Breast epithelium (tissue), 4 donors: ENCODE measurements around the gene KCNH4. TPM values are rescaled to one million over a fixed set of nuclear protein-coding genes. Genes with fewer than 3 reads are reported as not detected.
"Not testable (repeated sequence)": the region's sequence is repeated elsewhere in the genome, so short reads cannot be mapped to it uniquely, and the experiment has no call there.

Source experiments
- DNase-seq, 2 donors: peaks; one replicate each; pipeline ENCODE4 v3.0.0-alpha.2; 2019; ENCODE audit warnings: low spot score in 2 of 2
- H3K27ac ChIP-seq, 2 donors: fragments of 200-600 bp; sonication (generic) in 1 of 2; one replicate each; pipeline ENCODE4 v1.5.1; 2016 to 2019; ENCODE audit warnings: mild to moderate bottlenecking in 1 of 2
- H3K27me3 ChIP-seq, 2 donors: fragments of 200-600 bp; sonication (generic) in 1 of 2; one replicate each; pipeline versions ENCODE4 v1.5.1 to v1.6.0; 2017 to 2019; ENCODE audit warnings: control low read depth in 1 of 2, mild to moderate bottlenecking in 1 of 2
- H3K36me3 ChIP-seq: fragments of 200-600 bp; one replicate; pipeline ENCODE4 v1.5.1; 2019
- H3K4me1 ChIP-seq, 2 donors: fragments of 200-600 bp; sonication (generic); one replicate each; pipeline ENCODE4 v1.5.1; 2016 to 2019; ENCODE audit warnings: control low read depth in 1 of 2
- H3K4me3 ChIP-seq, 3 donors: fragments of 200-600 bp; sonication (generic); 1 replicate in 2 of 3; 2 replicates in 1 of 3; pipeline ENCODE4 v1.5.1; 2016 to 2019; ENCODE audit warnings: mild to moderate bottlenecking in 3 of 3, moderate library complexity in 2 of 3
- H3K9me3 ChIP-seq, 2 donors: fragments of 200-600 bp; sonication (generic) in 1 of 2; one replicate each; pipeline ENCODE4 v1.5.1; 2016 to 2019; ENCODE audit warnings: control low read depth in 1 of 2
- CTCF ChIP-seq, 3 donors: fragments of 450-650 bp; IDR thresholded peaks; one replicate each; pipeline ENCODE4 v1.5.1; 2016 to 2017; ENCODE audit warnings: antibody characterized with exemption in 3 of 3, mild to moderate bottlenecking in 3 of 3, moderate library complexity in 3 of 3
- POLR2A ChIP-seq: fragments of 450-650 bp; IDR thresholded peaks from one replicate; pipeline ENCODE4 v1.6.1; 2016; ENCODE audit warnings: antibody characterized with exemption, mild to moderate bottlenecking, moderate library complexity
- POLR2AphosphoS5 ChIP-seq, 3 donors: sonication (generic); formaldehyde crosslinking; IDR thresholded peaks; one replicate each; pipeline ENCODE4 v1.6.1; 2017; ENCODE audit warnings: antibody characterized with exemption in 3 of 3
- intact Hi-C: fragments of 100-400 bp; cut with DNase I; formaldehyde crosslinking; loops from one replicate; pipeline ENCODE4 v1.15.1; 2023; ENCODE audit warnings: low total_unique reads
- total RNA-seq, 3 donors: library from RNA; depleted of rRNA; stranded (reverse); fragments of >200 nt; gene quantifications; one replicate each; pipeline ENCODE4 v1.1.0, GENCODE V29; 2016

KCNH4 gene
- total RNA-seq, 3 donors from 2014 or later: under 0.01 TPM; not detected in 2

- Histone ChIP-seq H3K27me3 (no peaks in the 10 kb centered on the region), H3K9me3 (no peaks in the 10 kb centered on the region), H3K36me3 (no peaks in the 10 kb centered on the region), H3K4me3 (no peak overlapping the region), H3K4me1 (no peaks in the 10 kb centered on the region), H3K27ac (no peak overlapping the region)
- intact Hi-C loops: no loop called here
- DNase-seq: no peak
- TF ChIP-seq CTCF (IDR thresholded peaks at IDR 0.05): no peak
- no peak for TF ChIP-seq POLR2A
- TF ChIP-seq POLR2AphosphoS5 (IDR thresholded peaks at IDR 0.05): no peak
Observed at GRCh38 chr17:42141382-42141781, 39.6 kb downstream of the KCNH4 start.

GRCh38 chr17:42140690-42141089 lies 40.3 kb downstream of the KCNH4 start:
- H3K4me1 ChIP-seq, H3K4me3 ChIP-seq, DNase-seq, H3K9me3 ChIP-seq, H3K27me3 ChIP-seq, H3K36me3 ChIP-seq, H3K27ac ChIP-seq, intact Hi-C loops: not testable (repeated sequence)

- intact Hi-C loops: no loop called here
- no peaks in the 10 kb centered on the region for H3K36me3 ChIP-seq
Observed at GRCh38 chr17:42138749-42139492, 42.0 kb downstream of the KCNH4 start.

GRCh38 chr17:42136654-42137051 lies 44.3 kb downstream of the KCNH4 start:
- peak overlapping the region; percentile 57 to 80 for H3K27ac ChIP-seq
- no peaks in the 10 kb centered on the region for H3K9me3 ChIP-seq
- H3K4me3 ChIP-seq: peak overlapping the region in 1 of 3 donors; percentile 8
- H3K4me1 ChIP-seq: peaks cover 0 to 16% of the 10 kb centered on the region in 2 donors
- no peak for TF ChIP-seq POLR2A
- TF ChIP-seq CTCF (IDR thresholded peaks at IDR 0.05): no peak
- TF ChIP-seq POLR2AphosphoS5 (IDR thresholded peaks at IDR 0.05): no peak
- H3K27me3 ChIP-seq: no peaks in the 10 kb centered on the region
- intact Hi-C loops: no loop called here
- no peak for DNase-seq
- no peaks in the 10 kb centered on the region for H3K36me3 ChIP-seq

More at GRCh38 chr17:42138749-42139492, 42.0 kb downstream of the KCNH4 start:
- Histone ChIP-seq H3K9me3 (no peaks in the 10 kb centered on the region), H3K4me3 (no peak overlapping the region), H3K27ac (peak overlapping the region in 1 of 2 donors; percentile 22), H3K4me1 (peaks cover 0 to 8% of the 10 kb centered on the region in 2 donors), H3K27me3 (no peaks in the 10 kb centered on the region)
- no peak for TF ChIP-seq POLR2A
- no peak for DNase-seq

GRCh38 chr17:42135664-42136653 lies 45.0 kb downstream of the KCNH4 start:
- Histone ChIP-seq H3K4me3 (peak overlapping the region in 2 of 3 donors; percentile 7 to 8), H3K27ac (peak overlapping the region; percentile 57 to 80), H3K36me3 (no peaks in the 10 kb centered on the region), H3K4me1 (peaks cover 0 to 16% of the 10 kb centered on the region in 2 donors), H3K9me3 (no peaks in the 10 kb centered on the region), H3K27me3 (no peaks in the 10 kb centered on the region)
- TF ChIP-seq POLR2AphosphoS5 (IDR thresholded peaks at IDR 0.05) (peak in 2 of 3 donors; percentile 48 to 51), POLR2A (no peak), CTCF (IDR thresholded peaks at IDR 0.05) (no peak)
- intact Hi-C loops: no loop called here
- DNase-seq: no peak
